ENCODE data around the gene MAP7. TPM values are rescaled to one million over a fixed set of nuclear protein-coding genes. Genes with fewer than 3 reads are reported as not detected.

MAP7 gene
- total and polyA plus RNA-seq, 9 of the 15 experiments (the other 6 are each of a cell fraction or from before 2014, with no cell fraction given) = 0.76 to 7.7 (median 3.9) TPM

GRCh38 chr6:136371959-136372358 lies 178.3 kb downstream of the MAP7 start:
- TF ChIP-seq HSF4 (CRISPR knock-in tag; IDR thresholded peaks at IDR 0.05; ENCODE audit: borderline replicate concordance) (no peak), PTBP1 (IDR thresholded peaks at IDR 0.05; ENCODE audit: low read depth, low read length) (no peak), KLF1 (tag; IDR thresholded peaks at IDR 0.05) (no peak), RUNX1 (IDR thresholded peaks at IDR 0.05; ENCODE audit: low read depth) (no peak)
- POLR2A ChIA-PET = interaction anchor here (1.4 to 1.7 kb wide), 2 partner anchors 9 to 12 kb away, joined by 3 to 6 read pairs; no protein-coding TSS in a partner anchor
- in situ Hi-C loops (cut with MboI) = no loop called here
- Histone ChIP-seq H3K36me3 (ENCODE audit: control insufficient read depth, insufficient read depth, low read length) (no peaks in the 10 kb centered on the region), H3K4me3 (no peak overlapping the region), H4K20me1 (replicated peaks; ENCODE audit: control insufficient read depth, insufficient read depth, low read length) (no peaks in the 10 kb centered on the region), H3K9me3 (replicated peaks; ENCODE audit: control insufficient read depth, insufficient read depth, low read depth, low read length) (no peaks in the 10 kb centered on the region), H3K79me2 (ENCODE audit: control insufficient read depth, insufficient read depth, low read length) (no peaks in the 10 kb centered on the region), H3K9me1 (ENCODE audit: control insufficient read depth, insufficient read depth, low read length) (no peaks in the 10 kb centered on the region), H3K27me3 (ENCODE audit: control insufficient read depth in 2 of 2, insufficient read depth in 2 of 2, low read length in 2 of 2) (peaks cover 5 to 10% of the 10 kb centered on the region in 2 experiments; a peak in 3 of 5 replicates), H3K4me1 (replicated peaks in 1 of 2; ENCODE audit: control insufficient read depth in 2 of 2, insufficient read depth in 2 of 2, low read length in 2 of 2) (no peaks in the 10 kb centered on the region), H3K4me2 (ENCODE audit: insufficient read depth, low read length) (no peak overlapping the region), H3K27ac (ENCODE audit: extremely low read depth, low read depth, low read length) (no peak overlapping the region), H3K9ac (ENCODE audit: insufficient read depth in 1 of 2, low read depth in 2 of 2, low read length in 2 of 2) (no peak overlapping the region), H2AFZ (ENCODE audit: low read depth, low read length) (no peak overlapping the region)
- ATAC-seq = no peak
- FAIRE-seq = no peak
- 10% methylated on average over 2 of the region's 2 CpGs for WGBS (ENCODE audit: insufficient coverage, low coverage, missing lambda C conversion rate)
- intact Hi-C loops (cut with micrococcal nuclease) = no loop called here
- DNase-seq (ENCODE audit: extremely low read depth in 1 of 4, low spot score in 3 of 4) = no peak
- CTCF ChIA-PET (ENCODE audit: low intra/inter-chr PET ratio) = no interaction called here
- no TSS peak for BruUV-seq (replicated peaks)

DNA sequence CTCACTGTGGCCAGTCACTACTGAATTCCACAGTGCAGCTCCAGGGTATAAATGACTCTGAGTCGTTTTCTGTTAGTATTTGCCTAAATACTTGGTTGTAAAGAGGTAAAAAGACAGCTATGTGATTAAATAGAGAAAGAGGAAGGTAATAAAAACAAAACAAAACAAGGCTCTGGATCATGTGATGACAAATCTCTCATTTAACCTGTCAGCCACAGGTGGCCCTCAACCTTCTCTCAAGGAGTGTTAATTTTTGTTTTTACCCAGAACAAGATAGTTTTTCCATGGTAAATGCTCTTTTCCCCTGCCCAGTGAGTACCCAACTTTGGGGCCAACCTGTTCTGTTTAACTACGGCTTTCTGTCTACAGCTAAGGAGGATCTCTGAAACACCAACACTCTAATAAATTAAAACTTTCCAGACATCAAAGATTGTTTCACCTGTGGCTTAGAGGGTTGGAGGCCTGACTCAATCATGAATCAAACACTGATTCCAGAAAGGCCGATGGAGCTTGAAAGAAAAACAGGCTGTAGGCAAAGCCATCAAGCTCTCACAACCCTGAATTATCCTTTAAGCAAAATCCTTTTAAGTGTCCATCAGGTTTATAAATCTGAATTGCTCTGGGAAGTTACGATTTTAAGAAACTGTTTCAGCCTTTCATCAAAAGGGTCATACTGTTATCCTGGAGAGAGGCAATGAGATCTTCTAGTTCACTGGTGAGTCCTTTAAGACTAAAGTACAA lies 179.1 kb downstream of the MAP7 start:
- in situ Hi-C loops (cut with MboI) = no loop called here
- 9% methylated on average over 4 of the region's 4 CpGs for WGBS (ENCODE audit: insufficient coverage, low coverage, missing lambda C conversion rate)
- no TSS peak for BruUV-seq (replicated peaks)
- Histone ChIP-seq H3K79me2 (ENCODE audit: control insufficient read depth, insufficient read depth, low read length) (no peaks in the 10 kb centered on the region), H3K27me3 (ENCODE audit: control insufficient read depth in 2 of 2, insufficient read depth in 2 of 2, low read length in 2 of 2) (peaks cover 5 to 10% of the 10 kb centered on the region in 2 experiments; a peak in 3 of 5 replicates), H3K27ac (ENCODE audit: extremely low read depth, low read depth, low read length) (no peak overlapping the region), H3K9ac (ENCODE audit: insufficient read depth in 1 of 2, low read depth in 2 of 2, low read length in 2 of 2) (no peak overlapping the region), H3K4me2 (ENCODE audit: insufficient read depth, low read length) (no peak overlapping the region), H3K4me3 (no peak overlapping the region), H4K20me1 (replicated peaks; ENCODE audit: control insufficient read depth, insufficient read depth, low read length) (no peaks in the 10 kb centered on the region), H3K9me1 (ENCODE audit: control insufficient read depth, insufficient read depth, low read length) (no peaks in the 10 kb centered on the region), H3K36me3 (ENCODE audit: control insufficient read depth, insufficient read depth, low read length) (no peaks in the 10 kb centered on the region), H3K4me1 (replicated peaks in 1 of 2; ENCODE audit: control insufficient read depth in 2 of 2, insufficient read depth in 2 of 2, low read length in 2 of 2) (no peaks in the 10 kb centered on the region), H3K9me3 (replicated peaks; ENCODE audit: control insufficient read depth, insufficient read depth, low read depth, low read length) (no peaks in the 10 kb centered on the region), H2AFZ (ENCODE audit: low read depth, low read length) (no peak overlapping the region)
- ChIA-PET CTCF (ENCODE audit: low intra/inter-chr PET ratio) (no interaction called here), POLR2A (interaction anchor here (1.4 to 1.7 kb wide), 2 partner anchors 8 to 12 kb away, joined by 3 to 6 read pairs; no protein-coding TSS in a partner anchor)
- intact Hi-C loops (cut with micrococcal nuclease) = no loop called here
- DNase-seq (ENCODE audit: extremely low read depth in 1 of 4, low spot score in 3 of 4) = no peak
- FAIRE-seq = no peak
- ATAC-seq = no peak
- TF ChIP-seq TCF15 (CRISPR knock-in tag; IDR thresholded peaks at IDR 0.05) (no peak), MEF2A (IDR thresholded peaks at IDR 0.05; ENCODE audit: control insufficient read depth, low read depth, low read length) (no peak), PCBP2 (IDR thresholded peaks at IDR 0.05; ENCODE audit: low read depth, low read length, poor library complexity, severe bottlenecking) (no peak), SMAD2 (IDR thresholded peaks at IDR 0.05; ENCODE audit: low read depth, low read length) (no peak), U2AF2 (optimal IDR thresholded peaks at IDR 0.05; ENCODE audit: low read depth, low read length) (no peak), SP2 (IDR thresholded peaks at IDR 0.05; ENCODE audit: extremely low read depth, low read depth, low read length, poor library complexity, severe bottlenecking) (no peak)
- TF ChIP-seq, protein P1, sequence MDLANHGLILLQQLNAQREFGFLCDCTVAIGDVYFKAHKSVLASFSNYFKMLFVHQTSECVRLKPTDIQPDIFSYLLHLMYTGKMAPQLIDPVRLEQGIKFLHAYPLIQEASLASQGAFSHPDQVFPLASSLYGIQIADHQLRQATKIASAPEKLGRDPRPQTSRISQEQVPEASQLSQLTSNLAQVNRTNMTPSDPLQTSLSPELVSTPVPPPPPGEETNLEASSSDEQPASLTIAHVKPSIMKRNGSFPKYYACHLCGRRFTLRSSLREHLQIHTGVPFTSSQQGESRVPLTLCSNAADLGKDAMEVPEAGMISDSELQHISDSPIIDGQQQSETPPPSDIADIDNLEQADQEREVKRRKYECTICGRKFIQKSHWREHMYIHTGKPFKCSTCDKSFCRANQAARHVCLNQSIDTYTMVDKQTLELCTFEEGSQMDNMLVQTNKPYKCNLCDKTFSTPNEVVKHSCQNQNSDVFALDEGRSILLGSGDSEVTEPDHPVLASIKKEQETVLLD (IDR thresholded peaks at IDR 0.05) = no peak
- TF ChIP-seq, protein P2, sequence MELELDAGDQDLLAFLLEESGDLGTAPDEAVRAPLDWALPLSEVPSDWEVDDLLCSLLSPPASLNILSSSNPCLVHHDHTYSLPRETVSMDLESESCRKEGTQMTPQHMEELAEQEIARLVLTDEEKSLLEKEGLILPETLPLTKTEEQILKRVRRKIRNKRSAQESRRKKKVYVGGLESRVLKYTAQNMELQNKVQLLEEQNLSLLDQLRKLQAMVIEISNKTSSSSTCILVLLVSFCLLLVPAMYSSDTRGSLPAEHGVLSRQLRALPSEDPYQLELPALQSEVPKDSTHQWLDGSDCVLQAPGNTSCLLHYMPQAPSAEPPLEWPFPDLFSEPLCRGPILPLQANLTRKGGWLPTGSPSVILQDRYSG (tag; conservative IDR thresholded peaks at IDR 0.05; ENCODE audit: low read depth) = no peak
